Umbilical cord (tissue), 2 donors: ENCODE results near the gene ANKH. TPM values are rescaled to one million over a fixed set of nuclear protein-coding genes. Genes with fewer than 3 reads are reported as not detected.
"Not testable (repeated sequence)": the region's sequence is repeated elsewhere in the genome, so short reads cannot be mapped to it uniquely, and the experiment has no call there.

Source experiments
- DNase-seq: peaks from one replicate; pipeline ENCODE4 v3.0.0-alpha.2; 2015; ENCODE audit warnings: low spot score
- total RNA-seq: library from RNA; depleted of rRNA; stranded (reverse); fragments of >200 nt; gene quantifications from one replicate; pipeline ENCODE4 v1.2.3, GENCODE V29; 2014; ENCODE audit warnings: low replicate concordance; ENCODE audit not compliant: insufficient read depth

ANKH gene
- 27.0 TPM for total RNA-seq

DNA sequence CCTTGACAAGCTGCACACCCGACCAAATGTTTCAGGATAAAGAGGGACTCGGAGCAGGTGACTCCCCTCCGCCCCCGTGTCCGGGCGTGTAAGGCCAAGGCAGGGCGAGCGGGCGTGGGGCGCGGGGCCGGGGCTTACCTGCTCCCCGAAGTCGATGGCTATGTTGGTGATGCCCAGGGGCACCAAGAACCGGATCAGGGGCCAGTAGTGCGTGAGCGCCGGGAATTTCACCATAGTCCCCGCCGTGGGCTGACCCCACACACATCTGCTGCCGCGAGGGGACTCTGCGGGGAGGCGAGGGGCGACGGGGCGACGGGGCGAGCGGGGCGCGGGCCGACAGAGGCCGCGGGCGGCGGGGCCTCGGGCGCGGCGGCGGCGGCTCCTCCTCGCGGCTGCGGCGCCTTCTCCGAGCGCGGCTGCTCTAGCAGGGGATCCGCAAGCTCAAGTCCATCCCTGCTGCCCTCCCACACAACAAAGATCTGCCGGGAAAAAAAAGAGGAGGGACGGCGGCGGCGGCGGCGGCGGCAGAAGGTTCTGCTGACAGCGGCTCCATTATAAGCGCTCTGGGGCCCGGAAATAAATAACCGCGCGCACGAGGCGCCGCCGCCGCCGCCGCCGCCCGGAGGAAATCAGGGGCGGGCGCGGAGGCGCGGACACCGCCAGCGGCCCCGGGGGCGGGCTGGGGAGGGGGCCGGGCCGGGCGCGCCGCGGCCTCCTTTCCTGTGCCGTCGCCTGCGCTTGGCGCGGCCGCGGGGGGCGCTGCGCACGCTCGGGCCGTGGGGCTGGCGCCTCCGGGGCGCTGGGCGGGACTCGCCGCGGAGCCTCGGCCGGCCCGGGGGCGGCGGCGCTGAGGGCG is at the start of gene ANKH:
TSS of gene ANKH (minus strand) at position 565 of the 856 bp plus-strand sequence. CDS start at position 234, 331 bp downstream.
- peak; percentile 86 for DNase-seq

DNA sequence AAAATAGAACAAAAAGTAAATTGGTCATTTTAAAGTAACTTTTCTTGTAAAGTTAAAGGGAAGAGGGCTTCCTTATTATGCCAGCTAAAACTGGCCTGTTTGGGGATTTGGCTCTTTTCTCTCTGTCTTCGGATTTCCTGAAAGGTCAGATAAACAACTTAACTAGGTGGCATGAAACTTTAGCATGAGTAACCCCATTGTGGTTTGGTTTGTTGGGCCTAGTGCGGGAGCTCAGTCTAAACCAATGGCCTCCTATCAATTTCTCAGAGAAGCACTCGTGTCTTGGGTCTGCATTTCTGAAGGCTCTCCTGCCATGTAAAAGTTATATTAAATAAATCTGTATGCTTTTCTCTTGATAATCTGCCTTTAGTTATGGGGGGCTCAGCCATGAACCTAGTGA is 48.5 kb upstream of the ANKH start:
- DNase-seq: no peak

DNA sequence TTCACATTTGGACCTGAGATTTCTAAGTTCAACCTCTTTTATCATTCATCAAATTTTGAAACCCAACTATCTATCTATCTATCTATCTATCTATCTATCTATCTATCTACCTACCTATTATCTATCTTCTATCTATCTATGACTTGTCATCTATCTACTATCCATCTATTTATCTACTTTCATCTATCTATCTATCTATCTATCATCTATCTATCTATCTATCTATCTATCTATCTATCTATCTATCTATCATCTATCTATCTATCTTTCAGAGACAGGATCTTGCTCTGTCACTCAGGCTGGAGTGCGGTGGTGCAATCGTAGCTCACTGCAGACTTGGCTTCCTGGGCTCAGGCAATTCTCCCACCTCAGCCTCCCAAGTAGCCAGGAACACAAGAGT is 47.5 kb upstream of the ANKH start:
- not testable (repeated sequence) for DNase-seq

- DNase-seq: no peak
These were observed 46.1 kb upstream of the ANKH start for GRCh38 chr5:14917719-14918118.

DNA sequence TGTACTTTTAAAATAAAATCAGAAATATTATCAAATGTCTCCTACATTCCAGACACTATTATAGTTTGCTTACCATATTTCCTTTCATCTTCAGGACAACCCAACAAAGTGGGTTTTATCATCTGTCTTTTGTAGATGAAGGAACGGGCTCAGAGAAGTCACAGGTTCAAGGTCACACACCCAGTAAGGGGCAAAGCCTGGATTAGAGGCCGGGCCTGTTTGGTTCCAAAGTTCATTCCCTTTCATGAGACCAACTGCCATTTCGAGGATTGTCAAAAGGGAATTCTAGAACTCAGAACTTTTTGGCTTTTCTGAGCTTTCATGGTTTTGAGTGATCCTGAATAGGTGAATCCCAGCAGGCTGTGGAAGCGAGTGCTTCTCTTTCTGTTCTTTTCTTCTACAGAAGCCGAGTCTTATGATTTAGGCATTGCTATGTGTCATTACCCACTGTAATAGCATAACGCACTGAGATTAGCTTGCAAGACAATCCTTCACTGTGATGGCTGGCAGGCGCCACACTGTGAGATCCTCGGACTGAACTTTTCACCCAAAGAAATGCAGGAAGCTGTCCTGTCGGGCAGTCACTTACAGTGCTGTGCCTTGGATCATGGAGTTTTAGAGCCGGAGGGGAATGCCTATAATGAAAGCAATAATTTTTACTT is 43.8 kb upstream of the ANKH start:
- DNase-seq: peak; percentile 86

- DNase-seq: peak; percentile 35
These were observed 43.2 kb upstream of the ANKH start for GRCh38 chr5:14914623-14915260.

- DNase-seq: no peak
These were observed 42.6 kb upstream of the ANKH start for GRCh38 chr5:14914193-14914592.

- DNase-seq: peak; percentile 5
These were observed 41.5 kb upstream of the ANKH start for GRCh38 chr5:14913096-14913495.

- DNase-seq: no peak
These were observed 40.6 kb upstream of the ANKH start for GRCh38 chr5:14912206-14912605.

GRCh38 chr5:14909369-14909768 is 37.8 kb upstream of the ANKH start:
- DNase-seq: no peak

GRCh38 chr5:14908172-14908571 is 36.6 kb upstream of the ANKH start:
- peak; percentile 58 for DNase-seq

GRCh38 chr5:14906628-14907027 is 35.0 kb upstream of the ANKH start:
- DNase-seq: no peak

GRCh38 chr5:14902826-14903560 is 31.4 kb upstream of the ANKH start:
- DNase-seq: no peak

DNA sequence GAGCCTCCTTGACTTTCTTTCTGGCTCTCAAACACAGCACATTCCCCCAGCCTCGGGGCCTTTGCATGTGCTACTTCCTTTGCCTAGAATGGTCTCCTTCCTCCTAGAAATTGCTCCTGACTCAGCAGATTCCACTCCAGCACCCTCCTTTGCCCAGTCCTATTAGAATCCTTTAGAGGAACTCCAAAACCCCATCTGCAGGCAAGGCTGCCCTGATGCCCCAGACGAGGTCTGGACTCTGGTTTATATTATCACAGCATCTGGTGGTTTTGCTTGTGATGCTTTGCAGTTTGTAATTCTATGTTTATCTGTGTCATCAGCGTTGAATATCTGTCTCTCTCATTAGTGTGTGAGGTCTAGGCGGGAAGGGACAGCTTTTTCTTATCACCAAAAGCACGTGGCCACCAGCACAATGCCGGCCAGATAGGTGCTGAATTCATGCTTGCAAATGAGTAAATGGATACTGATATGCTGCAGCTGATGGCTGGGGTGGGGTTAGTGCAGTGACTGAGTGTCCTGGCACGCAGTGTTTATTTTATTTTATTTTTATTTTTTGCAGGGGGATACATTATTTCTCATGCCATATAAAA is 30.0 kb upstream of the ANKH start:
- DNase-seq: peak; percentile 48

- peak; percentile 65 for DNase-seq
These were observed 29.3 kb upstream of the ANKH start for GRCh38 chr5:14900693-14901461.

GRCh38 chr5:14896131-14896530 is 24.6 kb upstream of the ANKH start:
- DNase-seq: no peak

- DNase-seq: no peak
These were observed 23.7 kb upstream of the ANKH start for GRCh38 chr5:14895301-14895700.

DNA sequence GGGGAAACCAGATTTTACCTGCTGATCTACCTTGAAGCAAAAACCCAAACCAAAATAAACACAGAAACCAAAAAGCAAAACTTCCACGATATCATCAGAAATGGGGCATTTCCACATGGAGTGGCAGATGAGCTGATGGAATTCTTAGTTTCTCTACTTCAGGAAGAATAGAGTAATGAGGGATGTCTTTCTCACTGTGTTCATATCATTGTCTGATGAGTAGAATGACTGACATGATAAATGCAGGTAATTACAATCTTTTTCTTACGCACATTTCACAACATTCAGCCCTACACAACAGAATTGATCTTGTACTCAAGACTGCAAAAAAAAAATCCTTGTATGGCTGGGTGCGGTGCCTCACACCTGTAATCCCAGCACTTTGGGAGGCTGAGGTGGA is 23.2 kb upstream of the ANKH start:
- no peak for DNase-seq

DNA sequence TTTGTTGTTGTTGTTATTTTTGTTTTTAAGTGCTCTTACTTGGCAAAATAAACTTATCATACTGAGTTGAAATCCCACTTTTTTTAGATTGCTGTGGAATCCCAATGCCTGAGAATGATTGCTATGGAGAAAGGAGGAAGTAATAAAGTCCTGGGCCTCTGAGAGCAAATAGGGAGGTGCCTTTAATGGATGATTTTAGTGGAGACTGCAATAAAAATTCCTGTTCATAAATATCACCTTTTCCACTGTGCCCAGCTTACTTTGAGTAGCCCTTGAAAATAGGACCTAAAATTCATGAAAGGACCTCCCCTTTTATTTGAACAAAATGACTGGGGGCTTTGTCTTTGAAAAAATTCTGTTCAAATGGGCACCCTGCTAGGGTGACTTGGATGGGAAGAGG is 21.8 kb upstream of the ANKH start:
- DNase-seq: no peak

GRCh38 chr5:14890846-14891245 is 19.3 kb upstream of the ANKH start:
- DNase-seq: no peak
